AG08395 (cell line): ENCODE results near the gene NCAN.
"Not testable (repeated sequence)": the region's sequence is repeated elsewhere in the genome, so short reads cannot be mapped to it uniquely, and the experiment has no call there.

Experiments
- DNase-seq: peaks from one replicate; pipeline ENCODE4 v3.0.0; 2012; ENCODE audit warnings: mixed read lengths, low spot score

NCAN gene

DNA sequence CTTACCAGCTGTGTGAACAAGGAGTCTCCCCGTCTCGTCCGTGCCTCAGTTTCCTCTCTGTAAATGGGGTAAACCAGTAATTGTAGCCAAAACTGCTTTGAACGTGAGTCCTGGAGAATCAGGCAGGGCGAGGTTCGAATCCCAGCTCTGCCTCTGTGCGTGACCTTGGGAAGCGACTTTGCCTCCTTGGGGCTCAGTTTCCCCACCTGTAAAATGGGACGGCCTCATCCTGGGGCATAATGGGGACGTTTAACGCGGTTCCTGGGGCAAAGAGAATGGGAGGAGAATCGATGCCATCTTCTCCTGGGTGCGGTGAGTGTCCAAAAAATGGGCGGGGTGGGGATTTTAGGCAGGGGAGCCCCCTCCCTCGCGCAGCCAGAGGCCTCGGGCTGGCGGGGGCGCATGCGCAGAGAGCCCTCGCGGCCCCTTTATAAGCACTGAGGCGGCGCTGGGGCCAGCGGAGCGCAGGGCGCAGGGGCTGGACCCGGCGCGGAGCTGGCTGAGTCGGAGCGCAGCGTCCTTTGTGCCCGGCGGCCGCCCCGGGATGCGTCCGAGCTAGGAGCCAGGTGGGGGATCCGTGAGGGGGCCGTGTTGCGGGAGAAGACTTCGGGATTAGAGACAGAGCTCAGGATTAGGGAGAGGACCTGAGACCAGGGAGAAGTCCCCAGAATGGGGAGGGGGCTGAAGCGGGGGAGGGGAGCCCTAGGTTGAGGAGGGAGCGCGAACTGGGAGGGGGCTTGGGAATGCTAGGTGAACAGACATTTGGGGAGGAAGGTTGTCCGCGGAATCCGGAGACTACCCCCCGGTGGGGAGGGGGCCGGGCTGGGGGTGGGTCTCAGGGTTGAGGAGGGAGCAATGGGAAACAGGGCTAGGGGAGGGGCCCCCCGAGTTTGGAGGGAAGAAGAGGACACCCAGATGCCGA, at the start of gene NCAN:
TSS of gene NCAN (plus strand) at position 460 of the 922 bp plus-strand sequence. CDS start 4,996 bp downstream, outside the sequence.
- no peak for DNase-seq

DNA sequence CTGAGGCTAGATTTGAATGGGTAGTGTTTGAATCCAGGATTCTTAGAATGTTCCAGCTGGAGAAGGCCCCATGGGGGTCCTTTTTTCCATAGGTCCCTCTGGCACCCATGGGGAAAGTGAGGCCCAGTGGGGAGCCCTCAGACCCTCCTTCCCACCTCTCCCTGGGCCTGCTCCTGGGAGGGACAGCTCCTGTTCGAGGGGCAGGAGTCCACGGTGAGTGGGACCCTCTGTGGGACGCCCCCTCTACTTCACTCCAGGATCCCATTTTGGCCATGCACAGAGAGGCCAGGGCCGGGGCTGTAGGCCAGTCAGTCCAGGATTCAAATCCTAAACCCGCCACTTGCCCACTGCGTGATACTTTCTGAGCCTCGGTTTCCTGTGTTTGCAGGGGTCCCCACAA, 49.3 kb upstream of the NCAN start:
- DNase-seq, result no peak

DNA sequence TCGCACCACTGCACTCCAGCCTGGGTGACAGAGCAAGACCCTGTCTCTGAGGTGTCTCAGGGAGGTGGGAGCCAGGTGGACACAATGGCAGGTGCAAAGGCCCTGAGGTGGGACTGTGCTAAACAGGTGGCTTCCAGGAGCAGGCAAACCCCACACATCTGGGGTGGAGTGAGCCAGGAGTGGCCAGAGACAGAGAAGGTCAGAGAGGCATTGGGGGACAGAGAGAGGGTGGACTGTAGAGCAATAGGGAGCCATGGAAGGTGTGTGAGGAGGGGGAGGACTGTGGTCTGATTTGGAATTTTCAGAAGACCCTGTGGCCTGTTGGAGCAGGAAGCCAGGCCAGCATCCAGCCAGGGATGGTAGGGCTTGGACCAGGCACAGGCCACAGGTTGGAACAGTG, 46.4 kb upstream of the NCAN start:
- no peak for DNase-seq

DNA sequence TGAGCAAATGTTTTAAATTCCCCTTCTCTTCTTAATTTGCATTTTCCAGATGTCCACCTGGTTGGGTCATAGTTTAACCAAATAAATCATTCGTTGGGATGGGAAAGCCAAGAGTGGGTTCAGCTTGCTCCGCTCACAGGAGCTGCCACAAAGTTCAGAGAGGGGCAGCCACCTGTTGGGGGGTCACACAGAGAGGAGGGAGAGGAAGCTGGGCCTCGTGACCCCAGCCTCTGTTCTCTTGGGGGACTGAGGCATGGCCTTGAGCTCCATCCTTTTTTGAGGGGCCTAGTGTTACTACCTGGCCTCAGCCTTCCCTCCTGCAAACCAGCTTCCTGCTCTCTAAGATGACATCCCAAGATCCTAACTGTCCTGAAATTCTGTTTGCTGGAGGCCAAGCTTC, 44.1 kb upstream of the NCAN start:
- DNase-seq, result no peak

DNA sequence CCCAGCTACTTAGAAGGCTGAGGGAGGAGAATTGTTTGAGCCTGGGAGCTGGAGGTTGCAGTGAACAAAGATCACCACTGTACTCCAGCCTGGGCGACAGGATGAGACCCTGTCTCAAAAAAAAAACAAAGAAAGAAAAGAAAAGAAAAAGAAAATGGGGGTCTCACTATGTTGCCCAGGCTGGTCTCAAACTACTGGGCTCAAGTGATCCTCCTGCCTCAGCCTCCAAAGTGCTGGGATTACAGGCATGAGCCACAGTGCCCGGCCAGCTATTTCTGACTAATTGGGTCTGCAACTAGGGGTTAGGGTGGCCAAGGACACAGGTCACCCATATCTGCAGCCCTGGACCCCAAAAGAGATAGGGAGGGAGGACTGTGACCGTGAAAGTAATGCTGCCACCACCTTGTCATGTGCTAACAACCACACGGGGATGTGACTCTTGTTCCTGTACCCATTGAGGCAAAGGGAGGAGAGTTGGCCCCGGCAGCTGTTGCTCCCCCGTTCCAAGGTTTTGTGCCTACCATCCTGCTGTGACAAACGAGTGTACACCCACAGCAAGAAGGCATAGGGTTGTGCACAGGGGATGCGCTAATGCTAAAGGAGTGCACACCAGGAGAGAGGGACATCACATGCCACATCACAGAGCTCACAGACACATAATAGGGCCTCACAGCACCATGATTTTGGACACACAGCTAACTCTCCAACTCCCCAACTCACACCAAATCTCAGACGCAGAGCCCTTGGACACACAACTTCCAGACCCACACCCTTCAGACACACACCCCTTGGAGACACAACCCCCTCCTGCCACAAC, 42.3 kb upstream of the NCAN start:
- DNase-seq, result no peak

DNA sequence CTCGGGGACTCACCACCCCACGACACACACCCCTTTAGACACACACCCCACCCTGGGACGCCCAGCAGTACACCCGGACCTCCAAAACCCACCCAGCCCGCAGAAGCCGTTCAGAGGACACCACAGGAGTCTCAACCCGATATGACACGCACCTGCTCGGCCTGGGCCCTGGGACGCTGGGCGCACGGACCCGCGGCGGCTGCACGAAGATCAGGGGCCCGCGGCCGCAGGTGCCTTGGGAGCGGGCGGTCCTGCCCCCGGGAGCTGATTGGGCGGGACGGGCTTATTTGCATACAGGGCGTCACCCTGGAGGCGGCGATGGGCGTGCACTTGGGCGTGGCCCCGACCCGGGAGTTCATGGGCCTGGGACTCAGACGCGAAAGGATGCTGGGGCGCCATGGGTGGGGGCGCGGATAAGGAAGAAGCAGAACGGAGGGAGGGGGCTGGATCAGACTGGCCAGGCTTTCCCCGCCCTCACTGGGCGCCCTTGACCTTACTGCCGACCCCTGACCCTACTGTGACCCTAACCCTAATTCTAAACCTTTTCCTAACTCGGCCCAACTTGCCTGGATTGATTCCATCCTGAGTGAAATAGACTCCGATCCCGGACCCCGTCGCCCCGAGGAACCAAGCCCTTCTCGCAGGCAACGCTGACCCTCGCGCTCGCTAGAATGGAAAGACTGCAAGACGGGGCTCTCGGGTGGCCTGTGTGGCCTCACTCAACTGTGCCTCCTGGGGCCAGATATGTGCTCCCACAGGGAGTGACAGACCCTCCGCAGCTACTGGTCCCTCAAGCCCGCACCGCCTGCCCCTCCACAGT, 41.5 kb upstream of the NCAN start, which contains the start of gene MEF2B:
TSS of gene MEF2B (minus strand) at position 211 of the 820 bp plus-strand sequence. CDS start 19,528 bp downstream, outside the sequence.
- peak; percentile 87 for DNase-seq

DNA sequence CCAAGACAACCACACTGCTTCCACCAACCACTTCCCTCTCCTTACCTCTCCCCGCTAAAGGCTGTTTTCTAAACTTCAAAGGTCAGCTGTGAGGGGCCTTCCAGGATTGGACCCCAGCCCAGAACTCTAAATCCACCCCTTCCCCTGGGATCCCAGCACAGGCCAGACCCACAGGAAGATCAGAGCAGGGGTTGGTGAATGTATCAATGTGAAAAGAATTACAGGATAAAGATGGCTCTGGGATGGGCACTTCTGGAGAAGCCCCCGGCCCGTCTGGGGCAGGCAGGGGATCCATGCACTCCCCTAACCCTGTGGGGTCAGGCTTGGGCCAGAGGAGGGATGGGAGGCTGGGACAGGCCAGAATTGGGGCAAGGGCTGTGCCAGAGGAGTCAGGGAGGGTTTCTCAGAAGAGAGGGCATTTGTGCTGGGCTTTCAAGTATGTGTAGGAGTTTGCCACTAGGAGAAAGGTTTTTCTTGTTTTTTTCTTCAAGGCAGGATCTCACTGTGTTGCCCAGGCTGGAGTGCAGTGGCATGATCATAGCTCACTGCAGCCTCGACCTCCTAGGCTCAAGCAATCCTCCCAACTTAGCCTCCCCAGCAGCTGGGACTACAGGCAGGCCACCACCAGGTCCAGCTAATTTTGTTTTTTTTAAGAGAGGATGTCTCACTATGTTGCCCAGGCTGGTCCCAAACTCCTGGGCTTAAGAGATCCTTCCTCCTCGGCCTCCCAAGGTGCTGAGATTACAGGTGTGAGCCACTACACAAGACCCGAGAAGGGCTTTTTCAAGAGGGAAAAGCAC, 40.7 kb upstream of the NCAN start:
- DNase-seq, result no peak

DNA sequence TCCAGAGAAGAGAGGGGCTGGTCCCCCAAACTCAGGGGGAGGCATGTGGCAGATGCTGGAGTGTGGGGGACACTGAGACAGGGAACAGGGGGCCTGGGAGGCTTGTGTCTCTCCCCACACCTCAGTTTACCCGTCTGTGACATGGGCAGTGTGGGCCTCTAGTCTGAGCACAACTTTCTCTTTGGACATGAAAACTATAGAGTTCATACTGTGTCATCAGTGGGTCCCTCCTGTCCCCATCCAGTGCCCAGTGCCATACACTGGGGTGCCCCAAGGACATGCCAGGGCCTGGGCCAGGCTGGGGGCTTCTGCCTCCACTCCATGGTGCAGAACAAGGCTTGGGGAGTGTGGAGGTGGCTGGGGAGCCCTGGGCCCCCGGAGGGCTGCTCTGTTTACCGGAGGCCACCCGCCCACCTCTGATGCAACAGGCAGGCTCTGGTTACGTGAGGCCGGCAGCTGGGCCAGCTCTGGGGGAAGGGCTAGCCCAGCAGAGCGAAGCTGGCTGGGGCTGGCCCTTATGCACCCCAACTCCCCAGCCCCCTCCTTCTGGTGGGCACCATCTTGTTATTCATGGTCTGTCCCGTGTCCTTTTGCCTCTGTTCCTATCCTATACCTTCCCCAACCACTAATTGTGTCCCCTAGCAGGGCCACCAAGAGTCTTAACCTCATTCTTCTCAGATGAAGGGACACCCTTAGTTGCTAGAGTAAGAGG, 39.8 kb upstream of the NCAN start:
- no peak for DNase-seq

DNA sequence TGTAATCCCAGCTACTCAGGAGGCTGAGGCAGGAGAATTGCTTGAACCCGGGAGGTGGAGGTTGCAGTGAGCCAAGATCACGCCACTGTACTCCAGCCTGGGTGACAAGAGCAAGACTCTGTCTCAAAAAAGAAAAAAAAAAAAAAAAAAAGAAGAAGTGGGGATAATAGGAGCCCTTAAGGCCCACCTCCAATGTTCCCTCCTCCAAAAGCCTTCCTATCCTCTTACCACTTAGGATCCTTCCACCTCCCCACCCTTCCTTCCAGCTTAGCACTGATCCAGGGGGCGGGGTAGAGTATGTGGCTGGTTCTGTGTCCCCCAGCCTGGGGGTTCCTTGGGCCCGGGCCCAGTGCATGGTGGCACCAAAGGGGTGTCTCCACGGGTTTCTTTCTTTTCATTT, 38.5 kb upstream of the NCAN start:
- DNase-seq, result not testable (repeated sequence)

DNA sequence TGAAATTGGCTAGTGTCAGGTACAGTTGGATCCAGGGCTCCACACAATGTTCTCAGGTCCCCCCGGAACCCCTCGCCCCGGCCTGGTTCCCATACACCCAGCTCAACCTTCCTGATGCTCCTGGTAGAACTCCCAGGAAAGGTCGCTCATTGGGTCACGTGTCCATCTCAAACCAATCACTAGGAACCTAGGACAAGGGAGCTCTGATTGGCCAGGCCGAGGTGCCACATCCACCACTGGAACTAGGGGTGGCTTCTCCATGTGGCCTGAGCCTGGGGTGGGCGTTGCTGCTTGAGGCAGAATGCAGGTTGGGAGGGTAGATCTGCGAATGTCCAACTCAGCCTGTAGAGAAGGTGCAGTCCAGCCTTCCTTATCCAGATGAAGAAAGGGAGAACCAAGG, 34.8 kb upstream of the NCAN start:
- DNase-seq, result no peak

DNA sequence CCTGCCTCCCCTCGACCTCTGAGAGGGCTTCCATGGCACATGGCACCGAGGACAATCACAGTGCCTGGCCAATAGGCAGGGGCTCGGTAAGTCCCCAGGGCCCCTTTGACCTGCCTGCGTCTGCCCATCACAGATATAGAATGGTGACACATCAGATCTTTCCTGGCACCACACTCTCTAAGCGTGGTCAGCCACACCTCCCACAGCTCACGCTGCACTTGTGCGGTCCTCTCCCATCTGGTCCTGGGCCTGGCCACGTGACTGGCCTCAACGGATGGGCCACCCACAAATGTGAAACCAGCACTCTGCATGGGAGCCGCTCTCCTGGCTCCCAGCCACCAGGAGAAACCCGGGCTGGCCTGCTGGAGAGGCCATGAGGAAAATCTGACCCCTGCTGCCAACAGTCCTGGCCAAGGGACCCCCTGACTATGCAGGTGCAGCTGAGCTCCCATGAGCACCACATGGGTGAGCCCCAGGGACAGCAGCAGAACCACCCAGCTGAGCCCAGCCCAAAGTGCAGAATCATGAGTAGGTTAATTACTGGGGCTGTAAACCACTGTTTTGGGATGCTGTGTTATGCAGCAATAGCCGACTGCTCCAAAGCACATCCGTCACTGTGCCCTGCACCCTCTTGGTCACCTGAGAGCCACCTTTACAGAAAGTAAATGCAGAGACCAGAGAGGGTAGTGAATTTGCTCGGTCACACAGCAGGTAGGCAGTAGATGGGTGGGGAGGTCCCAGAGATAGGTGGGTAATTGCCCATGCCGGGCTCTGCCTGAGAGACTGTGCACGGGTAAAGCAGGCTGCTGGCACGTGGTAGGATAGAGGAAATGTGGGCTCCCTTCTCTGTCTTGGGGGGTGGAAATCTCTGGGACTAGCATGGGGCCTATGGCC, 32.0 kb upstream of the NCAN start:
- DNase-seq, result no peak

DNA sequence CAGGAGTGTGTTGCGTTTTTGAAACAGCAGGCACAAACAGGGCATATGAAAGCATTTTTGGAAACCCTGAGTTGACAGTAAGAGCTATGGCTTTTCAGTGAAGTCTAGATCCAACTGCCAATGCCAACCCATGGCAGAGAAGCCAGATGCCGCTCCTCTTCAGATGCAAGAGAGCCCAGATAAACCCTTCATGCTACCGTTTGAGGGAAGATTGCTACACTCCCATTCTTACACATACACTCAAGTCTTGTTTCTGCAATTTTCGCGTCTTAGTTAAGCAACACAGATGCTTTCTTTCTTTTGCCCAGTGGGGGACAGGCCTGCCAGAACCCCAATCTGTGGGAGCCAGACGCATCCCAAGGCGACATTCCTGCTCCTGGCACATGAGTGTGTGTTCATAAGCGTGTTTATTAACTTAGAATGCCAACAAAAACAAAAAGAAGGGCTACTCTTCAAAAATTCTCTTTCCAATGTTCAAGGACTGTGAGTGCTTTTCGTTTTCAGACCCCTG, 30.2 kb upstream of the NCAN start:
- DNase-seq, result no peak

DNA sequence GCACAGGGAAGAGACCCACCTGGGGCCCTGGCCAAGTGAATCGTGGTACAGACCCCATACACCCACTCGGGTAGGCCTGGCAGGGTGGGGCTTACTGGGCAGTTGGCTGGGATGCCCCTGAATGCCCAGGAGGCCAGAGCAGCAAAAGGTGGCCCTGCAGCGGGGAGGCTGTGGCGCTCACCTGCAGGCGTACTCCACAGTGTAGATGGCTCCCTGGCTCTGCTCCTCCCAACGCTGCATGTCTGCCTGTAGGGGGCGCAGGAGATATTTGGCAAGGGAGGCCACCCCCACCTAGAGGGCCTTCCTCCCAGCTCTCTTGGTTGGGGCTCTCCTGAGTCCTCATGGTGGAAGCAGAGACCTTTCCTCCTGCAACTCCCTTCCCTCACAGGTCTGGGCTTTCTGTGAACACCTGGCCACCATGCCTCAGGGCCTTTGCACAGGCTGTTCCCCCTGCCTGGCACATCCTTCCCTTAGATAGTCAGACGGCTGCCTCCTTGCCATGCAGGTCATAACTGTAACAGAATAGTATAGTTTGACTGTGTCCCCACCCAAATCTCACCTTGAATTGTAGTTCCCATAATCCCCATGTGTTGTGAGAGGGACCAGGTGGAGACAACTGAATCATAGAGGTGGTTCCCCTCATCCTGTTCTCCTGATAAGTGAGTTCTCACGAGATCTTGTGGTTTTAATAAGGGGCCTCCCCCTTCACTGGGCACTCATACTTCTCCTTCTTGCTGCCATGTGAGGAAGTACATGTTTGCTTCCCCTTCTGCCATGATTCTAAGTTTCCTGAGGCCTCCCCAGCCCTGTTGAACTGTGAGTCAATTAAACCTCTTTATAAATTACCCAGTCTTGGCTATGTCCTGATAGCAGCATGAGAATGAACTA, 25.7 kb upstream of the NCAN start:
- DNase-seq, result peak; percentile 36

DNA sequence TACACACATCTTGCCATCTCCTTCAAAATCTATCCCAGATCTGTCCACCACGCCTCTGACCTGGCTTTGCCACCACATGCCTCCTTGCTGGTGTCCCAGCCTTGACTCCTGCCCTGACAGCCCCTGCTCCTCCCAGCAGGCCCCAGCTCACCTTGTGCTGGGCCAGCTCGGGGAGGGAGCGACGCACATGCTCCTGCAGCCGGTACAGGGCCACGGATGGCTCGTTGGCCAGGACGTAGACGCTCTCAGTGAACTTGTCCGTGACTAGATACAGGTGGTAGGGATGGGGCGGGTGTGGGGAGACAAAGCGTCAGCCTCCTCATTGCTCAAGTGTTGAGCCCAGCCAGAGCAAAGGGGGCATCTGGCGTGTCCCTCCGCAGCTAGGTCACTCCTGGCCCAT, 25.0 kb upstream of the NCAN start:
- DNase-seq, result no peak

DNA sequence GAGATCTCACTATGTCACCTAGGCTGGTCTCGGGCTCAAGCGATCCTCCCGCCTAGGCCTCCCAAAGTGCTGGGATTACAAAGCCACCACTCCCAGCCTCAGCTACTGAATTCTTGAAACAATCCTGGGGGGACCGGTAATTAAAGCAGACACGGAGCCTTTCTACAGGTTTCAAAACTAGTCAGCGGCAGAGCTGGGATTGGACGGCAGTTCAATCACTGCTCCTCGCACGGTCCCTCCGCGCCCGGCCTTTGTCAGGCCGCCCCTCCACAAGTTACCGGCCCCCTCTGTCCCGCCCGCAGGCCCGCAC, 20.0 kb upstream of the NCAN start:
- DNase-seq, result no peak

DNA sequence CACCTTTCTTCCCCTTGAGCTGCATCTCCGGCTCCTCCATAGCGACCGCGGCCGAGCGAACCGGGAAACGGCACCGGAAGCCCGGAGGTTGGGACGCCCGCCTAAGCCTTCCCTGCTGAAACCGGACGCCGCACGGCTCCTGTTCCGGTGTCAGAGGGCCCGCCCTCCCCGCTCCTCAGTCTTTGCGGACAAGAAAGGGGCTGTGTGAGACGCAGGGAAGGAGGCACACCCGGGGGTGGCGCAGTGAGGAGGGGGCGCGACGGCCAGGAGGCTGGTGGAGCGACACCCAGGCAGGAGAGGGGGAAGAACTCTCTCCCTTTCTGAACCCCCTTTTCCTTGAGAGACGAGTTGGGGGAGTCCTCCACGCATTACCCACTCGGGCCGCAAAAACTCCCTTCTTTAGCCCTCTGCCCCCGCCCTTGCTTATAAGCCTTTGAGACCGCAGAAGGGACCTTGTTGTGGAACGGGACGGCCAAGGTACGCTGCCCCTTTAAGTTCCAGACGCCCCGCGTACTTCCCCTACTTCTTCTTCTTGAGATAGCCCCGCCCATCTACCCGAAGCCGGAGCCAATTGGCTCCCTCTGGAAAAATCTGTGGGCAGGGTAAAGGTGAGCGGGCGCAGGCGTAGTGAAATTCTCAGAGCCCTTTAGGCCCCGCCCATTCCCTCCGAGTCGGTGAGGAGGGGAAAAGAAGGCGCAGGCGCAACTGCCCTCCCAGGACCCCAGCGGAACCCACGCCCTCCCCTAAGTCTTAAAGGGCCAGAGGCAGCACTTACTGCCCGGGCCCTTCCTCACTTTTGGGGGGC, 19.5 kb upstream of the NCAN start, which contains the start of the genes BORCS8 and RFXANK:
TSS of gene BORCS8 (minus strand) at position 75 of the 805 bp plus-strand sequence. CDS start at position 40, 35 bp downstream.
TSS of gene RFXANK (plus strand) at position 181 of the 805 bp plus-strand sequence. CDS start 1,689 bp downstream, outside the sequence.
- DNase-seq, result peak; percentile 100

DNA sequence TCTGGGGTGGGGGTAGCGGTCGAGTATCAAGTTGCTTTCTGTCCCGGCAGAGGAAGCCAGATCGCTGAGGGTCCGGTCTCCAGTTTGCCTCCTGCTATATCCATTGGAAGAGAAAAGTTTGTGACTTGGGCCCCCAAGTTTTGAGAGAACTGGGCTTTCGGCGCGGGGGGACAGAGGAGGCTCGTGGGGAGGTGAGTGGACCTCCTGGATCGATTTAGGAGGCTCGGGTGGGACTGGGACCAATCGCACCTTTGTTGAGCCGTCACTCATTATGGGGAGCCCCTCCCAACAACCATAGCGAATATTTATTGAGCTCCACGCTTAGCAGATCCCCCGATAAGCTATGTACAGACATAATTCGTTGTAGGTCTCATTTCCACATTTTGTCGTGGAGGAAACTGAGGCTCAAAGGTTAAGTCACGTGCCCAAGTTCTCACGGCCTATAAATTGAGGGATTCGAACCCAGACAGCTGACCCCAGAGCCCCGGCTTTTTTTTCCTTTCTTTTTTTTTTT, 18.8 kb upstream of the NCAN start:
- DNase-seq, result no peak
